ENCODE results near the gene GNAI1. TPM values are rescaled to one million over a fixed set of nuclear protein-coding genes. Genes with fewer than 3 reads are reported as not detected.

The GNAI1 gene
- total and polyA plus RNA-seq, 4 donors: 8.9 to 38.7 (median 20.9) TPM

DNA sequence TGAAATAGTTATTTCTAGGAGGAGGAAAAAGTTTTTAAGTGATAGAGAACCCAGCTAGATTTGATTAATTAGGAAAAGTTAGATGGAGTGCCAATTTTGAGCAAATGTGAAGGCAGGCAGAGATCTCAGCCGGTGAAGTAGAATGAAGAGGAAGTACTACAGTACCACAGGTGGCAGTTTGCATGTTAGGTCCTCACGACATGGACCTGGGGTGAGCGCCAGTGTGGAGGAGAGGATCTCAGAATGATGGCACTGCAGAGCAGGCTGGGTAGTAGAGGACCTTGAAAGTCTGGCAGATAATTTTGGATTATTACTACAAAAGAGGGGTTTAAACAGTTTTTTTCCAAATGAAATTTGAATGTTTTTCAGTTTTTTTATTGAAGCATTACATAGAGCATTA, 81.1 kb downstream of the GNAI1 start:
- no peak overlapping the region for H3K9ac ChIP-seq (ENCODE audit: low read depth in 1 of 2, low read length in 2 of 2)
- 84% methylated on average over 3 of the region's 3 CpGs for WGBS
- H3K27ac ChIP-seq (ENCODE audit: low read depth in 1 of 2, low read length in 2 of 2): no peak overlapping the region
- H3K4me1 ChIP-seq (ENCODE audit: control insufficient read depth in 4 of 4, insufficient read depth in 4 of 4, low read length in 3 of 4): peaks cover 2 to 15% (median 6%) of the 10 kb centered on the region in 4 donors
- H3K9me3 ChIP-seq (ENCODE audit: control insufficient read depth in 4 of 4, low read length in 3 of 4): no peaks in the 10 kb centered on the region
- H3K36me3 ChIP-seq (ENCODE audit: control insufficient read depth in 4 of 4, insufficient read depth in 3 of 4, low read depth in 1 of 4, low read length in 3 of 4): peaks cover 0 to 2% (median 0%) of the 10 kb centered on the region in 4 donors
- DNase-seq (ENCODE audit: low spot score): no peak
- H3K4me3 ChIP-seq (ENCODE audit: low read depth in 1 of 3, low read length in 3 of 3): no peak overlapping the region
- H3K27me3 ChIP-seq (ENCODE audit: control insufficient read depth in 4 of 4, insufficient read depth in 4 of 4, low read length in 3 of 4): no peaks in the 10 kb centered on the region
- no peak for TF ChIP-seq RXRA (IDR thresholded peaks at IDR 0.05)
- TF ChIP-seq, protein P1, sequence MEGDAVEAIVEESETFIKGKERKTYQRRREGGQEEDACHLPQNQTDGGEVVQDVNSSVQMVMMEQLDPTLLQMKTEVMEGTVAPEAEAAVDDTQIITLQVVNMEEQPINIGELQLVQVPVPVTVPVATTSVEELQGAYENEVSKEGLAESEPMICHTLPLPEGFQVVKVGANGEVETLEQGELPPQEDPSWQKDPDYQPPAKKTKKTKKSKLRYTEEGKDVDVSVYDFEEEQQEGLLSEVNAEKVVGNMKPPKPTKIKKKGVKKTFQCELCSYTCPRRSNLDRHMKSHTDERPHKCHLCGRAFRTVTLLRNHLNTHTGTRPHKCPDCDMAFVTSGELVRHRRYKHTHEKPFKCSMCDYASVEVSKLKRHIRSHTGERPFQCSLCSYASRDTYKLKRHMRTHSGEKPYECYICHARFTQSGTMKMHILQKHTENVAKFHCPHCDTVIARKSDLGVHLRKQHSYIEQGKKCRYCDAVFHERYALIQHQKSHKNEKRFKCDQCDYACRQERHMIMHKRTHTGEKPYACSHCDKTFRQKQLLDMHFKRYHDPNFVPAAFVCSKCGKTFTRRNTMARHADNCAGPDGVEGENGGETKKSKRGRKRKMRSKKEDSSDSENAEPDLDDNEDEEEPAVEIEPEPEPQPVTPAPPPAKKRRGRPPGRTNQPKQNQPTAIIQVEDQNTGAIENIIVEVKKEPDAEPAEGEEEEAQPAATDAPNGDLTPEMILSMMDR (IDR thresholded peaks at IDR 0.05; ENCODE audit: low read depth, low read length, missing input control): no peak
- TF ChIP-seq RAD21 (IDR thresholded peaks at IDR 0.05): no peak
- TF ChIP-seq TAF1 (conservative IDR thresholded peaks at IDR 0.05): no peak
- TF ChIP-seq, protein P2, sequence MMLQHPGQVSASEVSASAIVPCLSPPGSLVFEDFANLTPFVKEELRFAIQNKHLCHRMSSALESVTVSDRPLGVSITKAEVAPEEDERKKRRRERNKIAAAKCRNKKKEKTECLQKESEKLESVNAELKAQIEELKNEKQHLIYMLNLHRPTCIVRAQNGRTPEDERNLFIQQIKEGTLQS (IDR thresholded peaks at IDR 0.05): no peak
- TF ChIP-seq NR2F2 (IDR thresholded peaks at IDR 0.05): no peak
- TF ChIP-seq, protein P3, sequence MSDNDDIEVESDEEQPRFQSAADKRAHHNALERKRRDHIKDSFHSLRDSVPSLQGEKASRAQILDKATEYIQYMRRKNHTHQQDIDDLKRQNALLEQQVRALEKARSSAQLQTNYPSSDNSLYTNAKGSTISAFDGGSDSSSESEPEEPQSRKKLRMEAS (IDR thresholded peaks at IDR 0.05): no peak
- no peak for TF ChIP-seq YY1 (IDR thresholded peaks at IDR 0.05)
- TF ChIP-seq FOXA2 (IDR thresholded peaks at IDR 0.05): no peak
- TF ChIP-seq, protein P4, sequence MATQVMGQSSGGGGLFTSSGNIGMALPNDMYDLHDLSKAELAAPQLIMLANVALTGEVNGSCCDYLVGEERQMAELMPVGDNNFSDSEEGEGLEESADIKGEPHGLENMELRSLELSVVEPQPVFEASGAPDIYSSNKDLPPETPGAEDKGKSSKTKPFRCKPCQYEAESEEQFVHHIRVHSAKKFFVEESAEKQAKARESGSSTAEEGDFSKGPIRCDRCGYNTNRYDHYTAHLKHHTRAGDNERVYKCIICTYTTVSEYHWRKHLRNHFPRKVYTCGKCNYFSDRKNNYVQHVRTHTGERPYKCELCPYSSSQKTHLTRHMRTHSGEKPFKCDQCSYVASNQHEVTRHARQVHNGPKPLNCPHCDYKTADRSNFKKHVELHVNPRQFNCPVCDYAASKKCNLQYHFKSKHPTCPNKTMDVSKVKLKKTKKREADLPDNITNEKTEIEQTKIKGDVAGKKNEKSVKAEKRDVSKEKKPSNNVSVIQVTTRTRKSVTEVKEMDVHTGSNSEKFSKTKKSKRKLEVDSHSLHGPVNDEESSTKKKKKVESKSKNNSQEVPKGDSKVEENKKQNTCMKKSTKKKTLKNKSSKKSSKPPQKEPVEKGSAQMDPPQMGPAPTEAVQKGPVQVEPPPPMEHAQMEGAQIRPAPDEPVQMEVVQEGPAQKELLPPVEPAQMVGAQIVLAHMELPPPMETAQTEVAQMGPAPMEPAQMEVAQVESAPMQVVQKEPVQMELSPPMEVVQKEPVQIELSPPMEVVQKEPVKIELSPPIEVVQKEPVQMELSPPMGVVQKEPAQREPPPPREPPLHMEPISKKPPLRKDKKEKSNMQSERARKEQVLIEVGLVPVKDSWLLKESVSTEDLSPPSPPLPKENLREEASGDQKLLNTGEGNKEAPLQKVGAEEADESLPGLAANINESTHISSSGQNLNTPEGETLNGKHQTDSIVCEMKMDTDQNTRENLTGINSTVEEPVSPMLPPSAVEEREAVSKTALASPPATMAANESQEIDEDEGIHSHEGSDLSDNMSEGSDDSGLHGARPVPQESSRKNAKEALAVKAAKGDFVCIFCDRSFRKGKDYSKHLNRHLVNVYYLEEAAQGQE (IDR thresholded peaks at IDR 0.05): no peak
- no peak for TF ChIP-seq GABPA (IDR thresholded peaks at IDR 0.05 in 1 of 2, conservative IDR thresholded peaks at IDR 0.05 in 1 of 2)
- no peak for TF ChIP-seq SP1 (IDR thresholded peaks at IDR 0.05)
- no peak for TF ChIP-seq EGR1 (IDR thresholded peaks at IDR 0.05; ENCODE audit: low read depth in 2 of 2)
- TF ChIP-seq FOXA1 (IDR thresholded peaks at IDR 0.05): no peak
- TF ChIP-seq HNF4A (conservative IDR thresholded peaks at IDR 0.05): no peak
- TF ChIP-seq JUND (IDR thresholded peaks at IDR 0.05): no peak
- TF ChIP-seq, protein P5, sequence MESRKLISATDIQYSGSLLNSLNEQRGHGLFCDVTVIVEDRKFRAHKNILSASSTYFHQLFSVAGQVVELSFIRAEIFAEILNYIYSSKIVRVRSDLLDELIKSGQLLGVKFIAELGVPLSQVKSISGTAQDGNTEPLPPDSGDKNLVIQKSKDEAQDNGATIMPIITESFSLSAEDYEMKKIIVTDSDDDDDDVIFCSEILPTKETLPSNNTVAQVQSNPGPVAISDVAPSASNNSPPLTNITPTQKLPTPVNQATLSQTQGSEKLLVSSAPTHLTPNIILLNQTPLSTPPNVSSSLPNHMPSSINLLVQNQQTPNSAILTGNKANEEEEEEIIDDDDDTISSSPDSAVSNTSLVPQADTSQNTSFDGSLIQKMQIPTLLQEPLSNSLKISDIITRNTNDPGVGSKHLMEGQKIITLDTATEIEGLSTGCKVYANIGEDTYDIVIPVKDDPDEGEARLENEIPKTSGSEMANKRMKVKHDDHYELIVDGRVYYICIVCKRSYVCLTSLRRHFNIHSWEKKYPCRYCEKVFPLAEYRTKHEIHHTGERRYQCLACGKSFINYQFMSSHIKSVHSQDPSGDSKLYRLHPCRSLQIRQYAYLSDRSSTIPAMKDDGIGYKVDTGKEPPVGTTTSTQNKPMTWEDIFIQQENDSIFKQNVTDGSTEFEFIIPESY (IDR thresholded peaks at IDR 0.05): no peak
